D341Med (cell line): ENCODE results near the gene MAPK8.
A peak's percentile ranks its signal among the peaks of the same experiment; 100 is the strongest.

Experiments
- DNase-seq: peaks from one replicate; pipeline ENCODE4 v3.0.0; 2012; ENCODE audit warnings: low spot score

Gene MAPK8

DNA sequence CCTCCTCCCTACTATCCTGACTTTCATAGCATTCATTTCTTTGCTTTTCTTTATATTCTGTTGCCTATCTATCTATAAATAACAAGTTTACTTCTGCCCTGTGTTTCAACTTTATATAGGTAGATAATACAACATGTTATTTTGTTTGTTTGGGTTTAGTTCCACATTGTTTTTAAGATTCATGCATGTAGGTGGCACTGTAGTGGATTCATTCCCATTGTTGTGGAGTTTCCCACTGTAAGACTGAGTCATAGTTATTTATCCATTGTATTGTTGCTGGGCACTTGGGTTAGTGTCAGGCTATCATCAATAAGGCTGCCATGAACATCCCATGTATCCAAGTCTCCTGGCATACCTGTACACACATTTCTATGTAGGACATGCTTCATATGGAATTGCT is 170.7 kb downstream of the MAPK8 start:
- no peak for DNase-seq

DNA sequence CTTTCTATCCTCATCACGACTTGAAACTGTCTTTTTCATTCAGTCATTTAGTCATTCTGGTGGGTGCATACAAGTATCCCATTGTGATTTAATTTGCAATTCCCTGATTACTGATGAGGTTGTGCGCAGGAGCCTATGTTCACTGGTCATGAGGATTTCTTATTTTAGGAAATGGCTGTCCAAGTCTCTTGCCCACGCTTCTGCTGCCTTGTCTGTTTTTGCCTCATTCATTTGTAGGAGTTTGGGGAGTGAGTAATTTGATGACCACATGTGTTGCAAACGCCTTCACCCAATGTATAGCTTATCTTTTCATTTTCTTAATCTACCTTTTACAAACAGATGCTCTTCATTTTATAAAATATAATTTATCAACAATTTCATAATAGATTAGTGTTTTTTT is 171.1 kb downstream of the MAPK8 start:
- DNase-seq = no peak

- no peak for DNase-seq
These were observed 172.0 kb downstream of the MAPK8 start for GRCh38 chr10:48478469-48478868.

DNA sequence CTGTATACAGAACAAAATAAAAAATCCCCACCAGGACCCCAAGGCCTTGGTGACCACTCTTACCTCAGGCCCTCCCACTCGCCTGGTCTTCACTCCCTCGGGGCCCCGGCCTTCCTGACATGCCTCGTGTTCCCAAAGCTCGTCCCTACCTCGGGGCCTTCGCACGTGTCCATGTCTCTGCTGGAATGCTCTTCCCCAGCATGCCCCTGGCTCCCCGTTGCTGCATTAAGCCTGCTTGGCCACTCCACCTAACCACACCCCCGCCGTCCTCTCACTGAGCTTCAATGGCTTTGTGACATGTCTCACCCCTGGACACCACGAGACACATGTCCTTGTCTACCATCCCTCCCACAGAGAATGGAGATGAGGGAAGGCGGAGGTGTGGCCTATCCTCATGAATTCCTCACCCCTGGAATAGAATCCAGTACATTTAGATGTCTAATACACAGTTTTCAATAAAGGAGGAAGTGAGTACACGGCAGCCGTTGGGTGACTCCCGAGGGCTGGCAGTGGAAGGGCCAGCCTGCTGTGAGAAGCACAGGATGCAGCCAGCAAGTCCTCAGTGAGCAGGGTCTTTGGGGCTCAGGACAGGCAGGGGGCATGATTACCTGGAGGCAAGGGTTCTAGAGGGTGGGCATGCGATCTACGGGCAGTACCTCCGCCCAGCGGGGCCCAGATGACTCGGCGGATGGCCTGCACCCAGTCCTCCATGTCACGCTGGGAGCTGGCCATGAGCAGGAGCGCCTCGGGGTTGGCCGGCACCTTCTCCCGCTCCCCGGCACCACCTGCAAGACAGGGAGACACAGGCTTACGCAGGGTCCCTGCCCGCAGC is 172.7 kb downstream of the MAPK8 start:
- peak; percentile 30 for DNase-seq

DNA sequence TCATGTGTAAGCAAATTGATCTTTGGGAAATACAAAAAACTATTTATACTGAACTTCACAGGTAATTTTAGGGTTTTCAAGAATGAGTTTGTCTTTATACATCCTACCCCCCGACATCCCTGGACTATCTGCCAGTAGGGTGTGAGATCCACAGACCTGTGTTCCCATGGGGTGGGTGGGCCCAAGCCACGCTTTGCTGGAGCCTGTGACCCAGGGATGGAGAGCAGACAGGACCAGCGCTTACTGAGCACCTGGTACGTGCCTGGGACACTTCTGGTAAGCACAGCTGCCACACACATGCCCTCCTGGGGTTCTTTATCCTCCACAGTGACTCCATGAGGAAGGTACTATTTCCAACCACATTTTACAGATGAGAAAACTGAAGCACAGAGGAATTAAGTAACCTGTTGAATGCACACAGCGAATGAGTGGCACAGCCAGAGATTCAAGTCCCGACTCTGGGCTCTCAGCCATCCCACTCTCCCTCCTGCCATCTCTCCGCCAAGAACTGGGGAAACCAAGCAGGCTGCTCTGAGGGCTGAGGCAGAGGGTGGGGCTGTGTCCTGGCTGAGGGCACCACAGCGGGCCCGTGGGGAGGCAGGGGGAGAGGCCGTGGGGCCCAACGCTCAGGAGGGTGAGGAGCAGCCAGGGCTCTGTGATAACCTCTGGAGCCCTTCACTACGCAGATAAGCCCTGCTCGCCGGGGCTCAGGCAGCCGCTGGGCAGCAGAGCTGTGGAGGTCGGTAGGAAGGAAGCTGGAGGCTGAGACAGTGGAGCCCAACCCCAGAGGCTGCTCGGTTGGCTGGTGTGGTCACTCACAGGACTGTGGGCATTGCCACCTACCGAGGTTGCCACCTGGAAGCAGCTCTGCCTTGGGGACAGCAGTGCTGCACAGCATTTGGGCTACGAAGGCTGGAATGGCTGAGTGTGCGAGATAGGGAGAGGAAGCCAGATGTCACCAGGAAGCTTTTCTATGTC is 174.2 kb downstream of the MAPK8 start:
- peak; percentile 29 for DNase-seq

- no peak for DNase-seq
These were observed 174.9 kb downstream of the MAPK8 start for GRCh38 chr10:48481385-48481784.

DNA sequence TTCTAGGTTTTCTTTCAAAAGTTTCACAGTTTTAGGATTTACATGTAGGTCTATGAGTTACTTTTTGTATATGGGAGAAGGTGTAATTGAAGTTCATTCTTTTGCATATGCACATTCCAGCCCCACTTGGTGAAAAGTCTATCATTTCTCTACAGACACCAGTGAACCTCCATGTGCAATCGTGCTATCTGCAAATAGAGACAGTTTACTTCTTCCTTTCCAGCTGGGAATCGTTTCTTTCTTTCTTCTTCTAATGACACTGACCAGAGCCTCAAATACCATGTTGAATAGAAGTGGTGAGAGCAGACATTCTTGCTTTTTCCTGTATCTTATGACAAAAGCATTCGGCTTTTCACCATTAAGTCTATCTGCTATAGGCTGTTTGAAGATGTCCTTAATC is 175.7 kb downstream of the MAPK8 start:
- DNase-seq = no peak

GRCh38 chr10:48484911-48485310 is 178.4 kb downstream of the MAPK8 start:
- DNase-seq = no peak

DNA sequence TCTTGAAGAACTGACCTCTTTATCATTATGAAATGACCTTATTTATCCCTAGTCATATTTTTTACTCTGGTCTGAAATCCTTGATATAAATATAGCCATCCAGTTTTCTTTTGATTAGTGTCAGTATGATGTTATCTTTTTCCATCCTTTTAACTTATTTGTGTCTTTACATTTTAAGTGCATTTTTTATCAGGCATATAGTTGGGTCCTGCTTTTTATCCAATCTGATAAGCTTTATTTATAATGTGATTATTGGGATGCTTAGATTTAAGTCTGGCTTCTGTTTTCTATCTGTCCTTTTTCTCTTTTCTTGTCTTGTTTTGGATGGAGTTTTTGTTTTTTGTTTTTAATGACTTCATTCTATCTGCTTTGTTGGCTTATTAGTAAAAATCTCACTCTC is 179.2 kb downstream of the MAPK8 start:
- DNase-seq = no peak

- DNase-seq = peak; percentile 52
These were observed 180.8 kb downstream of the MAPK8 start for GRCh38 chr10:48487244-48487643.
